HEK293T (cell line): ENCODE data around the gene TMEM256.

Experiments used
- ARNT ChIP-seq: fragments of 450-650 bp; IDR thresholded peaks from 2 replicates; pipeline ENCODE4 v1.6.1; 2017; ENCODE audit warnings: mild to moderate bottlenecking
- BHLHE40 ChIP-seq: fragments of 450-650 bp; IDR thresholded peaks from 2 replicates; pipeline ENCODE4 v1.6.1; 2016; ENCODE audit warnings: mild to moderate bottlenecking, moderate library complexity, borderline replicate concordance
- HDGF ChIP-seq: fragments of 450-650 bp; IDR thresholded peaks from 2 replicates; pipeline ENCODE4 v1.6.1; 2017; ENCODE audit warnings: antibody characterized with exemption, borderline replicate concordance
- L3MBTL2 ChIP-seq: fragments of 450-650 bp; conservative IDR thresholded peaks from 2 replicates; pipeline ENCODE4 v1.6.1; 2016; ENCODE audit warnings: mild to moderate bottlenecking
- LEF1 ChIP-seq: fragments of 450-650 bp; IDR thresholded peaks from 2 replicates; pipeline ENCODE4 v1.6.1; 2017; ENCODE audit warnings: mild to moderate bottlenecking, borderline replicate concordance
- NFRKB ChIP-seq: fragments of 450-650 bp; IDR thresholded peaks from 2 replicates; pipeline ENCODE4 v1.6.1; 2016; ENCODE audit warnings: mild to moderate bottlenecking, moderate library complexity
- SP1 ChIP-seq: fragments of 450-650 bp; IDR thresholded peaks from 2 replicates; pipeline ENCODE4 v1.6.1; 2017
- SUZ12 ChIP-seq: fragments of 450-650 bp; IDR thresholded peaks from 2 replicates; pipeline ENCODE4 v1.6.1; 2016; ENCODE audit warnings: mild to moderate bottlenecking
- TARDBP ChIP-seq: fragments of 450-650 bp; IDR thresholded peaks from 2 replicates; pipeline ENCODE4 v1.6.1; 2016

DNA sequence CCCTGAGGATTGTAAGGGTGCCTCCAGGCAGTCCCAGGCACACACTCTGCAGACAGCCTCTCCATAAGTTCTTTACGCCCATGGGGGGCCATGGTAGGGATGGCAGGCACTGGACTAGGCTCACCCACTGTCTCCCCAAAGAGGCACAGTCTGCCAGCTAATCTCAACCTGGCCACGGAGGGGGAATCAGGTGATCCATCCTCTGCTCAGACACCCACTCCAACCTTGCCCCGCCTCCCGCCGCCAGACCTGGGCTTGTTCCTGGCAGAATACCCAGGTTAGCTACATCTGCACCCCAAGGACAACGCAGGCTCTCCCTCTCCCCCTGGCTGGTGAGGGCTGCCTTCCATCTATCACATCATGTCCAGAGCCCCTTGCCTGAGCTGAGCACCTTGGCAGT lies 5.0 kb upstream of the TMEM256 start:
- TF ChIP-seq TARDBP (no peak), L3MBTL2 (no peak), SP1 (no peak), BHLHE40 (no peak), SUZ12 (no peak), HDGF (no peak), LEF1 (no peak), ARNT (no peak), NFRKB (no peak)
